IMR-90 (cell line): ENCODE results near the gene GRM8.

Source experiments
- CTCF ChIP-seq: conservative IDR thresholded peaks from 2 replicates; pipeline ENCODE4 v1.5.1; 2012; ENCODE audit warnings: mild to moderate bottlenecking, low read depth, low read length, improper control_type of control experiment
- ELK1 ChIP-seq: fragments of 150-350 bp; IDR thresholded peaks from 2 replicates; pipeline ENCODE4 v1.6.1; 2016; ENCODE audit warnings: low read depth, mild to moderate bottlenecking, low read length, moderate library complexity, borderline replicate concordance
- POLR2A ChIP-seq: IDR thresholded peaks from 2 replicates; pipeline ENCODE4 v1.6.1; 2012; ENCODE audit warnings: mild to moderate bottlenecking, low read depth, low read length

- TF ChIP-seq CTCF: no peak
- TF ChIP-seq POLR2A: no peak
- no peak for TF ChIP-seq ELK1
These were observed 461.4 kb downstream of the GRM8 start for GRCh38 chr7:126791306-126791705.
